ENCODE measurements around the gene CCN5.

DNA sequence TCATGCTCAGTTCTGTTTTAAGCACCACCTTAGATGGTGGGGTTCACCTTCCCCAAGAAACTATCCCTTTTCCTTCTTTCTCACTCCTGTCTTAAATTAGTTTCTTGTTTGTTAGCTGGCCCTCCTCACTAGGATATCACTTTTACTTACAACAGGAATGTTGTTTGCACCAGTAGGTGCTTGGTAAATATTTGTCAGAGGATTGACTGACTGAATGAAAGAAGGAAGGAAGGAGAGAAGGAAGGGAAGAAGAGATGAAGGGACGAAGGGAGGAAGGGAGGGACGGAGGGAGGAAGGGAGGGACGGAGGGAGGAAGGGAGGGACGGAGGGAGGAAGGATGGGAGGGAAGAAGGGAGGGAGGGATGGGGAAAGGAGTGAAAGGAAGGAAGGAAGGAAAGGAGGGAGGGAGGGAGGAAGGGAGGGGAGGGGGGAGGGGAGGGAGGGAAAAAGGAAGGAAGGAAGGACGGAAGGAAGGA is 30.0 kb downstream of the CCN5 start:
- TF ChIP-seq, protein P1, sequence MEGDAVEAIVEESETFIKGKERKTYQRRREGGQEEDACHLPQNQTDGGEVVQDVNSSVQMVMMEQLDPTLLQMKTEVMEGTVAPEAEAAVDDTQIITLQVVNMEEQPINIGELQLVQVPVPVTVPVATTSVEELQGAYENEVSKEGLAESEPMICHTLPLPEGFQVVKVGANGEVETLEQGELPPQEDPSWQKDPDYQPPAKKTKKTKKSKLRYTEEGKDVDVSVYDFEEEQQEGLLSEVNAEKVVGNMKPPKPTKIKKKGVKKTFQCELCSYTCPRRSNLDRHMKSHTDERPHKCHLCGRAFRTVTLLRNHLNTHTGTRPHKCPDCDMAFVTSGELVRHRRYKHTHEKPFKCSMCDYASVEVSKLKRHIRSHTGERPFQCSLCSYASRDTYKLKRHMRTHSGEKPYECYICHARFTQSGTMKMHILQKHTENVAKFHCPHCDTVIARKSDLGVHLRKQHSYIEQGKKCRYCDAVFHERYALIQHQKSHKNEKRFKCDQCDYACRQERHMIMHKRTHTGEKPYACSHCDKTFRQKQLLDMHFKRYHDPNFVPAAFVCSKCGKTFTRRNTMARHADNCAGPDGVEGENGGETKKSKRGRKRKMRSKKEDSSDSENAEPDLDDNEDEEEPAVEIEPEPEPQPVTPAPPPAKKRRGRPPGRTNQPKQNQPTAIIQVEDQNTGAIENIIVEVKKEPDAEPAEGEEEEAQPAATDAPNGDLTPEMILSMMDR (IDR thresholded peaks at IDR 0.05), result no peak
- no peak for TF ChIP-seq POLR2A (IDR thresholded peaks at IDR 0.05)
- no peak for TF ChIP-seq POLR2AphosphoS5 (IDR thresholded peaks at IDR 0.05; ENCODE audit: insufficient read depth in 1 of 2, low read depth in 1 of 2)

All from vagina (tissue), 2 donors.